Uterus (tissue), 2 donors: ENCODE measurements around the gene PPFIBP1.
"Not testable (repeated sequence)": the region's sequence is repeated elsewhere in the genome, so short reads cannot be mapped to it uniquely, and the experiment has no call there.

ENCODE experiments used
- POLR2A ChIP-seq, 2 donors: fragments of 450-650 bp; IDR thresholded peaks; one replicate each; pipeline ENCODE4 v1.6.1; 2016; ENCODE audit warnings: antibody characterized with exemption in 2 of 2, mild to moderate bottlenecking in 1 of 2, moderate library complexity in 1 of 2
- TF ChIP-seq, protein P1 (sequence below), 4 experiments: fragments of 200-600 bp in 2 of 4; fragments of 450-650 bp in 2 of 4; sonication (generic) in 2 of 4; IDR thresholded peaks; one replicate each; pipeline ENCODE4 v1.5.1; 2016 to 2019; ENCODE audit warnings: antibody characterized with exemption in 4 of 4, mild to moderate bottlenecking in 2 of 4, moderate library complexity in 1 of 4

DNA sequence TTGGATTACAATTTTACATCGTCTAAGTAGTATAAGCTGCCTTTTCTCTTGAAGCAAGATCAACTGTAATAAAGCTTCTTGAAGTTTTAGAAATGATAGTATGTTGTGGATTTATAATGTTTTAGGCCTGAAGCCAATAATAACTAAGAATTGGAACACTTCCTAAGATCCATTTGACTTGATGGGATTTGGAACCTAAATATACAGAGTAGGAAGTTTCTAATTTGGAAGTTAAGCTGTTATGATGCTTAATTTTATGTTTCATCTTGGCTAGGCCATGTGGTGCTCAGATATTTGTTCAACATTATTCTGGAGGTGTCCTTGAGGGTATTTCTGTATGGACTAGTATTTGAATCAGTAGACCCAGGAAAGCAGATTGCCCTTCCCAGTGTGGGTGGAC is 74.9 kb downstream of the PPFIBP1 start:
- TF ChIP-seq POLR2A (IDR thresholded peaks at IDR 0.05), result not testable (repeated sequence)
- TF ChIP-seq, protein P1, sequence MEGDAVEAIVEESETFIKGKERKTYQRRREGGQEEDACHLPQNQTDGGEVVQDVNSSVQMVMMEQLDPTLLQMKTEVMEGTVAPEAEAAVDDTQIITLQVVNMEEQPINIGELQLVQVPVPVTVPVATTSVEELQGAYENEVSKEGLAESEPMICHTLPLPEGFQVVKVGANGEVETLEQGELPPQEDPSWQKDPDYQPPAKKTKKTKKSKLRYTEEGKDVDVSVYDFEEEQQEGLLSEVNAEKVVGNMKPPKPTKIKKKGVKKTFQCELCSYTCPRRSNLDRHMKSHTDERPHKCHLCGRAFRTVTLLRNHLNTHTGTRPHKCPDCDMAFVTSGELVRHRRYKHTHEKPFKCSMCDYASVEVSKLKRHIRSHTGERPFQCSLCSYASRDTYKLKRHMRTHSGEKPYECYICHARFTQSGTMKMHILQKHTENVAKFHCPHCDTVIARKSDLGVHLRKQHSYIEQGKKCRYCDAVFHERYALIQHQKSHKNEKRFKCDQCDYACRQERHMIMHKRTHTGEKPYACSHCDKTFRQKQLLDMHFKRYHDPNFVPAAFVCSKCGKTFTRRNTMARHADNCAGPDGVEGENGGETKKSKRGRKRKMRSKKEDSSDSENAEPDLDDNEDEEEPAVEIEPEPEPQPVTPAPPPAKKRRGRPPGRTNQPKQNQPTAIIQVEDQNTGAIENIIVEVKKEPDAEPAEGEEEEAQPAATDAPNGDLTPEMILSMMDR (IDR thresholded peaks at IDR 0.05), result not testable (repeated sequence)
